Measurements from ENCODE around the gene HAUS8.
"Not testable (repeated sequence)": the region's sequence is repeated elsewhere in the genome, so short reads cannot be mapped to it uniquely, and the experiment has no call there.

HAUS8 gene

DNA sequence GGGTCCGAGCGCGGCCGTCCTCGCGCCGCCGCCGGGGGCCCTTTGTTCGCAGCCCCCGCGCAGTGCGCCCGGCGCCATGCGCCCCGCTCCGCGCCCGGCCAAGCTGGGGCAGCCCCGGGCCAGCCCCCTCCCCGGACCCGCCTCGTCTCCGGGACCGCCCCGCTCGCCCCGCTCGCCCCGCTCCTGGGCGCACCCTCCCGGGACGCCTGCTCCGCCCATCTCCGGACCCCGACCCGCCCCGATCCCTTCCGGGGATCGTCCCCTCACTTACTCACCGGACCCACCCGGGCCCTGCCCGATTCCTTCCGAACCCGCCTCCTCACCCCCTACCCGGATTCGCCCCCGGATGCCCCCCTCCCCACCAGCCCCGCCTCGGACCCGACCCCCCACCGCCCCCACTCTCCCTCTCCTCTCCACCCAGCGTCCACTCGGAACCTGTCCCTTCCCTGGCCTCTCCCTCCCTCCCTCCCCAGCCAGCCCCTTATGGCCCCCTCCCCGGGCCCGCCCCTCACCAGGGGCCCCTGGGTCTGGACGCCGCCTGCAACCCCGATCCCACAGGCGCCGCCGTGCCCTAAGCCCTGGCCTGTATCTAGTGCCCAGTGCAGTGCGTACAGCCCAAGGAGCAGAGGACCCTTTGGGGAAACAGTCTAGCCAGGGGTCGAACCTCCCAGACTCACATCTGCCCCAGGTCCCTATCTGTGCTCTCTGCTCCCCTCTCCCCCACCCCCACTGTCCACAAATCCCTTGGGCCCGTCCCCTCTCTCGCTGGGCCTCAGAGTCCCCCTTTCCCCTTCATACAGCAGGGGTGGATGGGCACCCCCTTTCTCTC lies 48.3 kb downstream of the HAUS8 start, which contains the start of gene CPAMD8:
Gene CPAMD8 (minus strand): TSS at position 105 of the 829 bp plus-strand sequence. CDS start 168 bp downstream, outside the sequence.
- DNase-seq = no peak

GRCh38 chr19:17025991-17026658 lies 49.1 kb downstream of the HAUS8 start:
- peak; percentile 8 for DNase-seq

DNA sequence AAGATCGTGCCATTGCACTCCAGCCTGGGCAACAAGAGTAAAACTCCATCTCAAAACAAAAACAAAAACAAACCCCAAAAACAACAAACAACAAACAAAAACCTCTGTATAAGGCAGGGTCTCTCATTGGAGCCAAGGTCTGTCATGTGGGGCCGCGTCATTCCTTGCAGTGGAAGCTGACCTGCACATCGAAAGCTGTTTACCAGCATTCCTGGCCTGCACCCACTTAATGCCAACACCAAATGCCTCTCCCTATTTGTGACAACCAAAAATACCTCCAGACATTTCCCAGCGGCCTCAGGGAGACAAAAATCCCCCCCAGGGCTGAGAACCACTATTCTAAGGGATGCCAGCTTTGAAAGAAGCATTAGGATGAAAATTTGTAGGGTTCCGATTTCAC lies 49.9 kb downstream of the HAUS8 start:
- DNase-seq = no peak

- DNase-seq = not testable (repeated sequence)
Observed at GRCh38 chr19:17024941-17025340, 50.3 kb downstream of the HAUS8 start.

DNA sequence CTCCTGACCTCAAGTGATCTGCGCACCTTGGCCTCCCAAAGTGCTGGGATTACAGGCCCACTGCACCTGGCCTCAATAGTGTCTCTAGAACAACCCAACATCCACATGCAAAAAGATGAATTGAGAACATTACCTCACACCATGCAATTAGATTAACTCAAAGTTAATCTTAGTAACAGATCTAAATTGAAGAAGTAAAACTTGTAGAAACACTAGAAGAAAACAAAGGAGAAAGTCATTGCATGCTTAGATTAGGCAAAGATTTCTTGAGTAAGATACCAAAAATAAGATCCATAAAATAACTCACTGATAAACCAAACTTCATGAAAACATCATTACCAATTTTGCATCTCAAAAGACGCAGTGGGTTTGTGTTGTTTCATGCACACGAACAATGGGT lies 51.4 kb downstream of the HAUS8 start:
- DNase-seq = no peak

DNA sequence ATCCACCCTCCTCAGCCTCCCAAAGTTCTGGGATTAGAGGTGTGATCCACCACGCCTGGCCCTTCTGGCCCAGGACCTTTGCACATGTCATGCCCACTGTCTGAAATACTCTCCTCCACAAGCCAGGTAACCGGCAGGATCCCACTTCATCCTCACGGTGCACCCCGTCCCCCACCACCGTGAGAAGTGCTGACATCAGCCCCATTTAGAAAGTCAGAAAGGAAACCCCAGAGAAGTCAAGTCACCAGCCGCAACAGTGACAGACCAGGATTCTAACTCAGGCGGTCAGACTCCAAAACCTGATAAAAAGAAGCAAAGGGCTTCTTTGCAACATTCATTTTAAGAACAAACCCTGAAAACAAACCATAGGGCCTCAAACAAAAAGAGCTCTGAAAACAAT lies 52.5 kb downstream of the HAUS8 start:
- no peak for DNase-seq

DNA sequence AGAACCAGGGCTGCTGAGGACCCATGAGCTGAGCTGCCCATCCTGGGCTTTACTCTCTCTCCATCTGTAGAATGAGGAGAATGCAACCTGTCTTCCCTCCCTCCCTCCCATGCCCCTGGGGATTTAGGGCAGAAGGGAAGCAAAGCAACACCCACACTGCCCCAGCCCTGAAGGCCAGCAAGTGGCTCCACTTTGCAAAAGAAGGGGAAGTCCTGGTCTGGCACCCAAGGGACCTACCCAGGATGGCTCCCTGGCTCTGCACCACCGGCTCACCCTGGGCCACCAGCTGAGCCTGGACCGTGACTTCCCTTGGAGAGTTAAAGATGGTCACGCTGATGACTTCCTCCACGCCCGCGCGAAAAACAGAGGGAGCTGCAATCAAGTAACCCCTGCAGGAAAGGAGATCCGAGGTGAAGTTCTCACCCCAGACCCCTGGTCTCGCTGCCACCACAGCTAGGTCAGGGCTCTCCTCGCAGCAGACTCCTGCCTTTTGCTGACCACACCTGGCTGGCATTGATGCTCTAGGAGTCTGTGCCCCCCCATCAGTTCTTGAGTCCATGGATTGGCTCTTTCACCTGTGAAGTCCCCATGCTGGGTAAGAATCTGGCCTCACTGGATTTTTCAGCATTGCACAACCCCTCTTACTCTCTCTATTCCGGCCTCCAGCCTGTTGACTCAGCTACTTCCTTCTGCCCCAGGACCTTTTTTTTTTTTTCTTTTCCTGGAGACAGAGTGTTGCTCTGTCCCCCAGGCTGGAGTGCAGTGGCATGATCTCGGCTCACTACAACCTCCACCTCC lies 53.3 kb downstream of the HAUS8 start:
- DNase-seq = no peak

- no peak for DNase-seq
Observed at GRCh38 chr19:17021328-17021727, 53.9 kb downstream of the HAUS8 start.

DNA sequence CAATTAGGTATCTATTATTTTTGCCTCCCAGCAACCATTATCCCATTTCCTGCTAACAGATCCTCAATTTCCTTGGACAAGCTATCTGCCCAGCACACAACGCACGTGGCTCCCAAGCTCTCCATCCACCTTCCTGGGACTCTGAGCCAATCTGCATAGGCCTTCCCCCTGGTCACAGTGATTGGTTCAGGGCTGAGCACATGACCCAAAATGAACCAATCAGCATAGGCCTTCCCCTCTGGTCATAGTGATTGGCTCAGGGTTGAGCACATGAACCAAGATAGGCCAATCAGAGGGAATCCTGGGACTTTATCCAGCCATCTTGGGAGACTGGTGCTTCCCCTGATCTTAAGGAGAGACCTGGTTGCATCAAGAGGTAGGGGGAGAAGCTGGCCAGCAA lies 54.4 kb downstream of the HAUS8 start:
- DNase-seq = no peak

DNA sequence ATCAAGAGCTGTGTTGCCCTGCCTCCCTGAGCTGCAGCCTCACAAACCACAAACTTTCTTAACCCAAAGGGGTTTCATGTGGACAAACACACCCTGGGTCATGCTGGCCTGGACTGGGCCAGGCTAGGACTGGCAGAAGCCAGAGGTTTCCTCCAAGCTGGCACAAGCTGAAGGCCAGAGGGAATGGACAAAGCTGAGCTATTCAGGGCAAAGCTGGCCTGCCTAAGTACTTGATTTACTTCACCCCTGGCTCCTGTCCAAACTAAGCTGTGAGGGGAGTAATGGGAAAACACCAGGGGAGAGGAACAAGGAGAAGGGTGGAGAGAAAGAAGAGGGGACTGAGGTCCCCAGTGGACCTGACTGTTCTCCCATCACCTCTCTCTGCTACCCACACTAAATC lies 54.9 kb downstream of the HAUS8 start:
- DNase-seq = no peak

DNA sequence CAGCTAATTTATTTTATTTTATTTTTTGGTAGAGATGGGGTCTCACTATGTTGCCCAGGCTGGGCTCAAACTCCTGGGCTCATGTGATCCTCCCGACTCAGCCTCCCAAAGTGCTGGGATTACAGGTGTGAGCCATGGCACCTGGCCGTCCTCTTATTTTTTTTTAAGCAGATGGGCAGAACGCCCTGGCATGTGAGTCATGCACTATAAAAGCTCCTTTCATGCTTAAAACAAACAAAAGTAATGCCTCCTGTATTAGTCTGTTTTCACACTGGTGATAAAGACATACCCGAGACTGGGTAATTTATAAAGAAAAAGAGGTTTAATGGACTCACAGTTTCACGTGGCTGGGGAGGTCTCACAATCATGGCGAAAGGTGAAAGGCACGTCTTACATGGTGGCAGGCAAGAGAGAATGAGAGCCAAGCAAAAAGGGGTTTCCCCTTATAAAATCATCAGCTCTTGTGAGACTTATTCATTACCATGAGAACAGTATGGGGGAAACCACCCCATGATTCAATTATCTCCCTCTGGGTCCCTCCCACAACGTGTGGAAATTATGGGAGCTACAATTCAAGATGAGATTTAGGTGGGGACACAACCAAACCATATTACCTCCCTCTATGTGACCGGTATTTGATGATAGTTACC lies 60.9 kb downstream of the HAUS8 start:
- DNase-seq = not testable (repeated sequence)

GRCh38 chr19:17011485-17011884 lies 63.8 kb downstream of the HAUS8 start:
- no peak for DNase-seq

- no peak for DNase-seq
Observed at GRCh38 chr19:17006579-17006978, 68.7 kb downstream of the HAUS8 start.

DNA sequence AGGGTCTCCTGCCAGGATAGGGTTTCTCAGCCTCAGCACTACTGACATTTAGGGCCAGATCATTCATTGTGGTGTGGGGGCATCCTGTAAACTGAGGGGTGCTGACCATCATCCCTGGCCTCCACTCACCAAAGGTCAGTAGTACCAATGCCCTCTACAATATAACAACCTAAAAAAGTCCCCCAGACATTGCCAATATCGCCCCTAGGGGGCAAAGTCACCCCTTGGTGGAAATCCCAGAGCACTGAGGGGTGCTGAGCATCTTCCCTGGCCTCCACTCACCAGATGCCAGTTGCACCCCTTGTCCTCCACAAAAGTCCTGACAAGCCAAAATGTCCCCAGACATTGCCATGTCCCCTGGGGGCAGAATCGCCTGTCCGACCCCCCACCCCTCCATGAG lies 70.3 kb downstream of the HAUS8 start:
- DNase-seq = no peak

GRCh38 chr19:17004386-17004785 lies 70.9 kb downstream of the HAUS8 start:
- DNase-seq = no peak

DNA sequence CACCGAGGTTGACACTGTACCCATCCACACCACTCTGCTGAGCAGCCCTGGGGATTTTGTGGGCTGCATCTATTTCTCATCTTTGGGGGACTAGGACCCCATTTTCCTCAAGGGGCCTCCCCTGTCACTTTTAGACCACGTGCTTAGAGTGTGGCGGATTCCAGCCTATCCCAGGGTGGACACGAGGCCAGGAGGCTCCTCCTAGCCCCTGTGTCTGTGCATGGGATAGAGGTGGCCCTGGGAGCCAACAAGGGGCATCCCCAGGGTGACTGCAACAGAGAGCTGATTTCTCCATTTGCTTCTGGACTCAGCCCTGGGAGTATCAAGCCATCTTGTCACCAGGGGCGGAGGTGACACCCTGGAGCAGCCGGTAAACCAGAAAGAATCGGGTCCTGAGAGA lies 72.8 kb downstream of the HAUS8 start:
- DNase-seq = no peak

DNA sequence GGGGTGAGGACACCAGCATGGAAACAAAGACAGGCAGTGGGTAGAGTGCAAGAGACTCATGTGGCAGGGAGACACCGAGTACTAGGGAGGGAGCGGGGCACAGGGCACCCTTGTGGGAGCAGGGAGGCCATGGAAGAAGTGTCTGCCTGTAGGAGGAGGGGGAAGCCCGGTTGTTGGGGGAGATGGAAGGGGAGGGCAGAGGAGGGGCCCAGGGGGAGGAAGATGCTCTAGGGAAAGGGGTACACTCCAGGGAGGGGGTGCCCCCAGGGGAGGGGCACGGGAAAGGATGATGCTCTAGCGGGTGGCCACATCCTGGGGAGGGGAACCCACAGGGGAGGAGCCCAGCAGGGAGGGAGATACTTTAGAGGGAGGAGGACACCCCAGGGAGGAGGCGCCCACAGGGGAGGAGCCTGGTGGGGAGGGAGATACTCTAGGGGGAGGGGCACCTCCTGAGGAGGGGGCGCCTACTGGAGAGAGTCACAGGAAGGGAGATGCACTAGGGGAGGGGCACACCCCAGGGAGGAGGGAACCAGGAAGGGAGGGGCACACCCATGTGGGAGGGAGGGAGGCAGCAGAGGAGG lies 73.6 kb downstream of the HAUS8 start:
- peak; percentile 64 for DNase-seq
